GM18870 (cell line): ENCODE data around the gene PPY.
"Not testable (repeated sequence)": the region's sequence is repeated elsewhere in the genome, so short reads cannot be mapped to it uniquely, and the experiment has no call there.

Source experiments
- ATAC-seq: cut with Tn5 transposase; IDR thresholded peaks from one replicate; pipeline ENCODE4 v1.9.1; 2021; ENCODE audit warnings: moderate library complexity; ENCODE audit not compliant: unreplicated experiment

Gene PPY

GRCh38 chr17:43906951-43907424 is 35.3 kb downstream of the PPY start:
- no peak for ATAC-seq

GRCh38 chr17:43905985-43906852 is 36.1 kb downstream of the PPY start:
- no peak for ATAC-seq

GRCh38 chr17:43905400-43905984 is 36.8 kb downstream of the PPY start:
- ATAC-seq, result no peak

- no peak for ATAC-seq
Observed at GRCh38 chr17:43901861-43902589, 40.3 kb downstream of the PPY start.

GRCh38 chr17:43900858-43901754 is 41.2 kb downstream of the PPY start:
- ATAC-seq, result no peak

- no peak for ATAC-seq
Observed at GRCh38 chr17:43900183-43900857, 42.0 kb downstream of the PPY start.

GRCh38 chr17:43898446-43898845 is 43.8 kb downstream of the PPY start:
- no peak for ATAC-seq

GRCh38 chr17:43897831-43898230 is 44.4 kb downstream of the PPY start:
- no peak for ATAC-seq

GRCh38 chr17:43894494-43894893 is 47.8 kb downstream of the PPY start:
- not testable (repeated sequence) for ATAC-seq

GRCh38 chr17:43892647-43892952 is 49.7 kb downstream of the PPY start:
- no peak for ATAC-seq

- no peak for ATAC-seq
Observed at GRCh38 chr17:43891851-43892646, 50.2 kb downstream of the PPY start.
